Amniotic epithelial cell (primary cell): ENCODE measurements around the gene BTN1A1.
"Not testable (repeated sequence)": the region's sequence is repeated elsewhere in the genome, so short reads cannot be mapped to it uniquely, and the experiment has no call there.

ENCODE experiments used
- DNase-seq: peaks from one replicate; pipeline ENCODE4 v3.0.0-alpha.2; 2010; ENCODE audit warnings: low read depth

Gene BTN1A1

GRCh38 chr6:26516481-26517427, 16.7 kb downstream of the BTN1A1 start:
- no peak for DNase-seq

GRCh38 chr6:26519359-26519758, 19.3 kb downstream of the BTN1A1 start:
- DNase-seq: no peak

GRCh38 chr6:26520237-26520849, 20.2 kb downstream of the BTN1A1 start:
- DNase-seq: no peak

- peak; percentile 84 for DNase-seq
These were observed 20.9 kb downstream of the BTN1A1 start for GRCh38 chr6:26520850-26521599.

- DNase-seq: peak; percentile 82
These were observed 21.7 kb downstream of the BTN1A1 start for GRCh38 chr6:26521600-26522391.

GRCh38 chr6:26522486-26523228, 22.6 kb downstream of the BTN1A1 start:
- DNase-seq: peak; percentile 63

- not testable (repeated sequence) for DNase-seq
These were observed 24.2 kb downstream of the BTN1A1 start for GRCh38 chr6:26524314-26524713.

GRCh38 chr6:26524722-26525370, 24.7 kb downstream of the BTN1A1 start:
- no peak for DNase-seq

- DNase-seq: no peak
These were observed 25.7 kb downstream of the BTN1A1 start for GRCh38 chr6:26525838-26526237.

GRCh38 chr6:26526928-26527327, 26.8 kb downstream of the BTN1A1 start:
- no peak for DNase-seq

- DNase-seq: no peak
These were observed 30.1 kb downstream of the BTN1A1 start for GRCh38 chr6:26530203-26530602.

- no peak for DNase-seq
These were observed 31.8 kb downstream of the BTN1A1 start for GRCh38 chr6:26531897-26532296.

- peak; percentile 87 for DNase-seq
These were observed 32.8 kb downstream of the BTN1A1 start for GRCh38 chr6:26532699-26533531.

- DNase-seq: no peak
These were observed 33.4 kb downstream of the BTN1A1 start for GRCh38 chr6:26533532-26533931.

- DNase-seq: no peak
These were observed 34.8 kb downstream of the BTN1A1 start for GRCh38 chr6:26534681-26535465.

- peak; percentile 65 for DNase-seq
These were observed 36.6 kb downstream of the BTN1A1 start for GRCh38 chr6:26536571-26537159.

GRCh38 chr6:26537160-26537845, 37.2 kb downstream of the BTN1A1 start:
- peak; percentile 96 for DNase-seq
